Keratinocyte (primary cell): Measurements from ENCODE around the gene SIX5. TPM values are rescaled to one million over a fixed set of nuclear protein-coding genes. Genes with fewer than 3 reads are reported as not detected.

Source experiments
- DNase-seq: peaks from one replicate; pipeline ENCODE4 v3.0.0-alpha.2; 2011; ENCODE audit warnings: low read depth, missing footprints, low spot score
- FAIRE-seq: peaks from 2 replicates; lab custom pipeline; 2011; peaks lifted over from hg19 to GRCh38; lab: Jason Lieb, UNC
- H2AFZ ChIP-seq: 2 replicates; pipeline ENCODE4 v1.6.0; 2012; ENCODE audit warnings: low read length, control low read depth, inconsistent platforms; ENCODE audit not compliant: control insufficient read depth
- H3K27ac ChIP-seq: 2 replicates; pipeline ENCODE4 v1.5.1; 2011; ENCODE audit warnings: low read length; ENCODE audit not compliant: control insufficient read depth, insufficient read depth
- H3K27me3 ChIP-seq: 3 replicates; pipeline ENCODE4 v1.6.0; 2011; ENCODE audit warnings: low read length; ENCODE audit not compliant: control insufficient read depth, insufficient read depth; ENCODE audit errors: extremely low read depth
- H3K36me3 ChIP-seq, 2 experiments: 2 replicates in 1 of 2; 3 replicates in 1 of 2; pipeline ENCODE4 v1.5.1; 2011; ENCODE audit warnings: low read length in 2 of 2, mild to moderate bottlenecking in 1 of 2; ENCODE audit not compliant: control insufficient read depth in 2 of 2, insufficient read depth in 2 of 2; ENCODE audit errors: extremely low read depth in 1 of 2
- H3K4me1 ChIP-seq: 3 replicates; pipeline ENCODE4 v1.5.1; 2011; ENCODE audit warnings: low read length; ENCODE audit not compliant: control insufficient read depth, insufficient read depth; ENCODE audit errors: extremely low read depth
- H3K4me2 ChIP-seq: 3 replicates; pipeline ENCODE4 v1.6.0; 2011; ENCODE audit warnings: low read depth, low read length; ENCODE audit not compliant: control insufficient read depth, insufficient read depth; ENCODE audit errors: extremely low read depth
- H3K4me3 ChIP-seq, 3 experiments: fragments of 200-600 bp in 1 of 3; sonication (generic) in 1 of 3; 2 replicates in 2 of 3; 3 replicates in 1 of 3; pipeline ENCODE4 v1.5.1; 2011 to 2016; ENCODE audit warnings: low read length in 3 of 3, mild to moderate bottlenecking in 3 of 3, control low read depth in 2 of 3, inconsistent platforms in 1 of 3, low read depth in 1 of 3, mixed read lengths in 1 of 3, mixed run types in 1 of 3, moderate library complexity in 1 of 3; ENCODE audit not compliant: control insufficient read depth in 2 of 3, insufficient read depth in 2 of 3; ENCODE audit errors: extremely low read depth in 1 of 3
- H3K79me2 ChIP-seq: 2 replicates; pipeline ENCODE4 v1.6.0; 2012; ENCODE audit warnings: low read length; ENCODE audit not compliant: control insufficient read depth, insufficient read depth
- H3K9ac ChIP-seq: 3 replicates; pipeline ENCODE4 v1.6.0; 2011; ENCODE audit warnings: low read length; ENCODE audit not compliant: control insufficient read depth, insufficient read depth; ENCODE audit errors: extremely low read depth
- H3K9me1 ChIP-seq: 3 replicates; pipeline ENCODE4 v1.6.0; 2011; ENCODE audit warnings: low read length; ENCODE audit not compliant: control insufficient read depth, insufficient read depth; ENCODE audit errors: extremely low read depth
- H3K9me3 ChIP-seq: 2 replicates; pipeline ENCODE4 v1.5.1; 2012; ENCODE audit warnings: low read depth, low read length; ENCODE audit not compliant: control insufficient read depth
- H4K20me1 ChIP-seq: 3 replicates; pipeline ENCODE4 v1.6.0; 2011; ENCODE audit warnings: low read length; ENCODE audit not compliant: control insufficient read depth, insufficient read depth; ENCODE audit errors: extremely low read depth
- EZH2 ChIP-seq: IDR thresholded peaks from one replicate; pipeline ENCODE4 v1.6.1; 2012; ENCODE audit warnings: inconsistent platforms, mild to moderate bottlenecking, low read length, moderate library complexity
- dilution Hi-C: fragments of 300-500 bp; cut with MboI; formaldehyde crosslinking; loops from one replicate; pipeline ENCODE4 v1.7.0; 2020; ENCODE audit warnings: low sequenced_read_pairs; ENCODE audit not compliant: extremely low pct_ligation_motif_present
- polyA plus RNA-seq, 5 experiments: library from polyadenylated mRNA; depleted of rRNA in 3 of 5; stranded (reverse) in 3 of 5; stranded (forward) in 1 of 5; unstranded in 1 of 5; fragments of >200 nt; gene quantifications; 1 replicate in 1 of 5; 2 replicates in 3 of 5; 3 replicates in 1 of 5; pipeline versions ENCODE4 v1.2.1 to v1.2.3, GENCODE V29; 2011 to 2012; ENCODE audit warnings: missing spikeins in 2 of 5, low read depth in 1 of 5, low replicate concordance in 1 of 5
- TF ChIP-seq, protein P1 (sequence below), 3 experiments: IDR thresholded peaks in 1 of 3; conservative IDR thresholded peaks in 1 of 3; optimal IDR thresholded peaks in 1 of 3; 2 replicates in 2 of 3; 3 replicates in 1 of 3; pipeline versions ENCODE3 to v1.5.1; 2011; ENCODE audit warnings: low read length in 3 of 3, mild to moderate bottlenecking in 3 of 3, moderate library complexity in 2 of 3, control low read depth in 1 of 3, inconsistent platforms in 1 of 3; ENCODE audit not compliant: insufficient read depth in 2 of 3; ENCODE audit errors: extremely low read depth in 1 of 3

The SIX5 gene
- polyA plus RNA-seq, 1 donor (not counting 4 experiments of a cell fraction or from before 2014, with no cell fraction given), result 1.3 TPM

- Histone ChIP-seq H3K9ac (no peak overlapping the region), H3K27ac (no peak overlapping the region), H4K20me1 (peaks cover 13% of the 10 kb centered on the region), H3K9me1 (no peaks in the 10 kb centered on the region), H3K27me3 (no peaks in the 10 kb centered on the region), H2AFZ (no peak overlapping the region), H3K79me2 (no peaks in the 10 kb centered on the region), H3K4me3 (no peak overlapping the region), H3K4me2 (no peak overlapping the region), H3K4me1 (peaks cover 22% of the 10 kb centered on the region), H3K36me3 (peaks cover 9 to 34% of the 10 kb centered on the region in 2 experiments), H3K9me3 (no peaks in the 10 kb centered on the region)
- DNase-seq (no peak), FAIRE-seq (no peak)
- dilution Hi-C loops, result no loop called here
- TF ChIP-seq EZH2, result no peak
- TF ChIP-seq, protein P1, sequence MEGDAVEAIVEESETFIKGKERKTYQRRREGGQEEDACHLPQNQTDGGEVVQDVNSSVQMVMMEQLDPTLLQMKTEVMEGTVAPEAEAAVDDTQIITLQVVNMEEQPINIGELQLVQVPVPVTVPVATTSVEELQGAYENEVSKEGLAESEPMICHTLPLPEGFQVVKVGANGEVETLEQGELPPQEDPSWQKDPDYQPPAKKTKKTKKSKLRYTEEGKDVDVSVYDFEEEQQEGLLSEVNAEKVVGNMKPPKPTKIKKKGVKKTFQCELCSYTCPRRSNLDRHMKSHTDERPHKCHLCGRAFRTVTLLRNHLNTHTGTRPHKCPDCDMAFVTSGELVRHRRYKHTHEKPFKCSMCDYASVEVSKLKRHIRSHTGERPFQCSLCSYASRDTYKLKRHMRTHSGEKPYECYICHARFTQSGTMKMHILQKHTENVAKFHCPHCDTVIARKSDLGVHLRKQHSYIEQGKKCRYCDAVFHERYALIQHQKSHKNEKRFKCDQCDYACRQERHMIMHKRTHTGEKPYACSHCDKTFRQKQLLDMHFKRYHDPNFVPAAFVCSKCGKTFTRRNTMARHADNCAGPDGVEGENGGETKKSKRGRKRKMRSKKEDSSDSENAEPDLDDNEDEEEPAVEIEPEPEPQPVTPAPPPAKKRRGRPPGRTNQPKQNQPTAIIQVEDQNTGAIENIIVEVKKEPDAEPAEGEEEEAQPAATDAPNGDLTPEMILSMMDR (optimal IDR thresholded peaks at IDR 0.05 in 1 of 3, IDR thresholded peaks at IDR 0.05 in 1 of 3, conservative IDR thresholded peaks at IDR 0.05 in 1 of 3; ENCODE audit: extremely low read depth in 1 of 3, insufficient read depth in 2 of 3, low read length in 3 of 3), result no peak
These were observed 16.0 kb upstream of the SIX5 start for GRCh38 chr19:45785097-45785496.

GRCh38 chr19:45784096-45784495, 15.0 kb upstream of the SIX5 start:
- H3K36me3 ChIP-seq, result peaks cover 7 to 29% of the 10 kb centered on the region in 2 experiments
- no peaks in the 10 kb centered on the region for H3K79me2 ChIP-seq
- no peak overlapping the region for H3K9ac ChIP-seq
- no peaks in the 10 kb centered on the region for H3K9me3 ChIP-seq
- no peaks in the 10 kb centered on the region for H3K27me3 ChIP-seq
- H3K4me3 ChIP-seq, result no peak overlapping the region
- no peak for FAIRE-seq
- no peak overlapping the region for H3K4me2 ChIP-seq
- peaks cover 13% of the 10 kb centered on the region for H4K20me1 ChIP-seq
- H3K4me1 ChIP-seq, result peaks cover 28% of the 10 kb centered on the region
- TF ChIP-seq, protein P1 (optimal IDR thresholded peaks at IDR 0.05 in 1 of 3, IDR thresholded peaks at IDR 0.05 in 1 of 3, conservative IDR thresholded peaks at IDR 0.05 in 1 of 3; ENCODE audit: extremely low read depth in 1 of 3, insufficient read depth in 2 of 3, low read length in 3 of 3), result no peak
- TF ChIP-seq EZH2, result no peak
- no peak for DNase-seq
- no peak overlapping the region for H3K27ac ChIP-seq
- H3K9me1 ChIP-seq, result no peaks in the 10 kb centered on the region
- dilution Hi-C loops, result no loop called here
- no peak overlapping the region for H2AFZ ChIP-seq
